Brain microvascular endothelial cell (primary cell): ENCODE results near the gene DCUN1D1.

Source experiments
- DNase-seq: peaks from one replicate; pipeline ENCODE4 v3.0.0-alpha.2; 2020
- H3K27ac ChIP-seq: fragments of 250-450 bp; sonication (Bioruptor Pico); 2 replicates; pipeline ENCODE4 v1.5.1; 2020; ENCODE audit warnings: mild to moderate bottlenecking, moderate library complexity
- H3K27me3 ChIP-seq: fragments of 250-450 bp; sonication (Bioruptor Pico); replicated peaks from 2 replicates; pipeline ENCODE4 v1.5.1; 2020; ENCODE audit warnings: mild to moderate bottlenecking
- H3K36me3 ChIP-seq: fragments of 250-450 bp; sonication (Bioruptor Pico); replicated peaks from 2 replicates; pipeline ENCODE4 v1.5.1; 2020; ENCODE audit warnings: mild to moderate bottlenecking
- H3K4me3 ChIP-seq: 2 replicates; pipeline ENCODE4 v1.5.1; 2011; ENCODE audit warnings: low read depth, mild to moderate bottlenecking, control low read depth, low read length, moderate library complexity
- CTCF ChIP-seq: IDR thresholded peaks from 2 replicates; pipeline ENCODE4 v1.5.1; 2011; ENCODE audit warnings: low read depth, mild to moderate bottlenecking, moderate library complexity, low read length, control low read depth, inconsistent platforms; ENCODE audit errors: missing control alignments
- in situ Hi-C: cut with HindIII; loops from 2 replicates; pipeline ENCODE4 v1.10.0; 2017; ENCODE audit warnings: low sequenced_read_pairs, low pct_ligation_motif_present

DCUN1D1 gene

GRCh38 chr3:182964179-182964578 lies 16.2 kb downstream of the DCUN1D1 start:
- no peak overlapping the region for H3K27ac ChIP-seq
- H3K4me3 ChIP-seq = no peak overlapping the region
- TF ChIP-seq CTCF = no peak
- no peak for DNase-seq
- in situ Hi-C loops = no loop called here
- no peaks in the 10 kb centered on the region for H3K27me3 ChIP-seq
- no peaks in the 10 kb centered on the region for H3K36me3 ChIP-seq

- H3K27ac ChIP-seq = no peak overlapping the region
- no peaks in the 10 kb centered on the region for H3K36me3 ChIP-seq
- H3K27me3 ChIP-seq = no peaks in the 10 kb centered on the region
- in situ Hi-C loops = no loop called here
- no peak for TF ChIP-seq CTCF
- DNase-seq = no peak
- no peak overlapping the region for H3K4me3 ChIP-seq
Observed at GRCh38 chr3:182962166-182962565, 18.2 kb downstream of the DCUN1D1 start.

GRCh38 chr3:182959474-182960350 lies 20.6 kb downstream of the DCUN1D1 start:
- H3K36me3 ChIP-seq = no peaks in the 10 kb centered on the region
- H3K27me3 ChIP-seq = no peaks in the 10 kb centered on the region
- no peak overlapping the region for H3K27ac ChIP-seq
- no peak for DNase-seq
- in situ Hi-C loops = no loop called here
- H3K4me3 ChIP-seq = no peak overlapping the region
- TF ChIP-seq CTCF = no peak

GRCh38 chr3:182957676-182958266 lies 22.6 kb downstream of the DCUN1D1 start:
- in situ Hi-C loops = no loop called here
- Histone ChIP-seq H3K4me3 (no peak overlapping the region), H3K27me3 (no peaks in the 10 kb centered on the region), H3K27ac (no peak overlapping the region), H3K36me3 (no peaks in the 10 kb centered on the region)
- TF ChIP-seq CTCF = no peak
- no peak for DNase-seq

GRCh38 chr3:182957226-182957625 lies 23.1 kb downstream of the DCUN1D1 start:
- TF ChIP-seq CTCF = no peak
- Histone ChIP-seq H3K27ac (no peak overlapping the region), H3K4me3 (no peak overlapping the region), H3K27me3 (no peaks in the 10 kb centered on the region), H3K36me3 (no peaks in the 10 kb centered on the region)
- in situ Hi-C loops = no loop called here
- no peak for DNase-seq
